Fibroblast of villous mesenchyme (primary cell): ENCODE results near the gene WDR17. TPM values are rescaled to one million over a fixed set of nuclear protein-coding genes. Genes with fewer than 3 reads are reported as not detected.

Experiments used
- DNase-seq: peaks from one replicate; pipeline ENCODE4 v3.0.0-alpha.2; 2010; ENCODE audit warnings: low read depth
- H3K4me3 ChIP-seq: 2 replicates; pipeline ENCODE4 v1.5.1; 2011; ENCODE audit warnings: low read depth, mild to moderate bottlenecking, low read length
- CTCF ChIP-seq: IDR thresholded peaks from 2 replicates; pipeline ENCODE4 v1.5.1; 2012; ENCODE audit warnings: low read depth, mild to moderate bottlenecking, low read length; ENCODE audit not compliant: insufficient read depth
- total RNA-seq: library from RNA; depleted of rRNA; stranded (reverse); fragments of >200 nt; gene quantifications from 2 replicates; pipeline ENCODE4 v1.2.3, GENCODE V29; 2012

WDR17 gene
- total RNA-seq, 1 donor, result 0.86 TPM

GRCh38 chr4:176123710-176124407 is 58.2 kb downstream of the WDR17 start:
- peak; percentile 65 for TF ChIP-seq CTCF
- H3K4me3 ChIP-seq, result no peak overlapping the region
- peak; percentile 18 for DNase-seq

- DNase-seq, result peak; percentile 39
- no peak overlapping the region for H3K4me3 ChIP-seq
- no peak for TF ChIP-seq CTCF
Measured at GRCh38 chr4:176125063-176125462, 59.4 kb downstream of the WDR17 start.

GRCh38 chr4:176134670-176135069 is 69.0 kb downstream of the WDR17 start:
- DNase-seq, result no peak
- H3K4me3 ChIP-seq, result no peak overlapping the region
- TF ChIP-seq CTCF, result no peak

GRCh38 chr4:176137631-176138030 is 72.0 kb downstream of the WDR17 start:
- TF ChIP-seq CTCF, result no peak
- no peak overlapping the region for H3K4me3 ChIP-seq
- DNase-seq, result no peak

GRCh38 chr4:176139518-176139917 is 73.9 kb downstream of the WDR17 start:
- DNase-seq, result no peak
- H3K4me3 ChIP-seq, result no peak overlapping the region
- no peak for TF ChIP-seq CTCF

GRCh38 chr4:176142253-176142652 is 76.6 kb downstream of the WDR17 start:
- no peak for TF ChIP-seq CTCF
- no peak for DNase-seq

GRCh38 chr4:176149680-176150355 is 84.2 kb downstream of the WDR17 start:
- TF ChIP-seq CTCF, result no peak
- H3K4me3 ChIP-seq, result no peak overlapping the region
- DNase-seq, result no peak

More at GRCh38 chr4:176142253-176142652, 76.6 kb downstream of the WDR17 start:
- H3K4me3 ChIP-seq, result no peak overlapping the region
